ENCODE data around the gene VSX1. TPM values are rescaled to one million over a fixed set of nuclear protein-coding genes. Genes with fewer than 3 reads are reported as not detected.

Gene VSX1
- polyA plus RNA-seq, 1 donor (not counting 4 experiments of a cell fraction or from before 2014, with no cell fraction given): not detected

GRCh38 chr20:25117990-25118389 is 36.0 kb upstream of the VSX1 start:
- Histone ChIP-seq H3K9ac (ENCODE audit: control insufficient read depth, extremely low read depth, insufficient read depth, low read length) (no peak overlapping the region), H3K9me1 (ENCODE audit: control insufficient read depth, extremely low read depth, insufficient read depth, low read length) (no peaks in the 10 kb centered on the region), H2AFZ (ENCODE audit: control insufficient read depth, low read length) (no peak overlapping the region), H3K27ac (ENCODE audit: control insufficient read depth, insufficient read depth, low read length) (no peak overlapping the region), H3K36me3 (ENCODE audit: control insufficient read depth in 2 of 2, extremely low read depth in 1 of 2, insufficient read depth in 2 of 2, low read length in 2 of 2) (no peaks in the 10 kb centered on the region), H3K4me3 (ENCODE audit: control insufficient read depth in 2 of 3, extremely low read depth in 1 of 3, insufficient read depth in 2 of 3, low read depth in 1 of 3, low read length in 3 of 3) (no peak overlapping the region), H3K9me3 (ENCODE audit: control insufficient read depth, low read depth, low read length) (no peaks in the 10 kb centered on the region), H3K79me2 (ENCODE audit: control insufficient read depth, insufficient read depth, low read length) (no peaks in the 10 kb centered on the region), H3K4me1 (ENCODE audit: control insufficient read depth, extremely low read depth, insufficient read depth, low read length) (no peaks in the 10 kb centered on the region), H3K4me2 (ENCODE audit: control insufficient read depth, extremely low read depth, insufficient read depth, low read depth, low read length) (no peak overlapping the region), H4K20me1 (ENCODE audit: control insufficient read depth, extremely low read depth, insufficient read depth, low read length) (no peaks in the 10 kb centered on the region), H3K27me3 (ENCODE audit: control insufficient read depth, extremely low read depth, insufficient read depth, low read length) (peaks cover 14% of the 10 kb centered on the region)
- DNase-seq (ENCODE audit: low read depth, low spot score): no peak
- dilution Hi-C loops (cut with MboI; ENCODE audit: extremely low pct_ligation_motif_present, low sequenced_read_pairs): no loop called here
- no peak for FAIRE-seq
- TF ChIP-seq EZH2 (IDR thresholded peaks at IDR 0.05; ENCODE audit: low read length): no peak
- TF ChIP-seq CTCF (optimal IDR thresholded peaks at IDR 0.05 in 1 of 3, IDR thresholded peaks at IDR 0.05 in 1 of 3, conservative IDR thresholded peaks at IDR 0.05 in 1 of 3; ENCODE audit: extremely low read depth in 1 of 3, insufficient read depth in 2 of 3, low read length in 3 of 3): no peak

GRCh38 chr20:25116739-25117458 is 35.0 kb upstream of the VSX1 start:
- Histone ChIP-seq H2AFZ (ENCODE audit: control insufficient read depth, low read length) (no peak overlapping the region), H3K27me3 (ENCODE audit: control insufficient read depth, extremely low read depth, insufficient read depth, low read length) (peaks cover 14% of the 10 kb centered on the region), H3K4me3 (ENCODE audit: control insufficient read depth in 2 of 3, extremely low read depth in 1 of 3, insufficient read depth in 2 of 3, low read depth in 1 of 3, low read length in 3 of 3) (no peak overlapping the region), H3K9me3 (ENCODE audit: control insufficient read depth, low read depth, low read length) (no peaks in the 10 kb centered on the region), H3K36me3 (ENCODE audit: control insufficient read depth in 2 of 2, extremely low read depth in 1 of 2, insufficient read depth in 2 of 2, low read length in 2 of 2) (no peaks in the 10 kb centered on the region), H3K9ac (ENCODE audit: control insufficient read depth, extremely low read depth, insufficient read depth, low read length) (no peak overlapping the region), H3K4me2 (ENCODE audit: control insufficient read depth, extremely low read depth, insufficient read depth, low read depth, low read length) (no peak overlapping the region), H3K9me1 (ENCODE audit: control insufficient read depth, extremely low read depth, insufficient read depth, low read length) (no peaks in the 10 kb centered on the region), H4K20me1 (ENCODE audit: control insufficient read depth, extremely low read depth, insufficient read depth, low read length) (no peaks in the 10 kb centered on the region), H3K4me1 (ENCODE audit: control insufficient read depth, extremely low read depth, insufficient read depth, low read length) (no peaks in the 10 kb centered on the region), H3K79me2 (ENCODE audit: control insufficient read depth, insufficient read depth, low read length) (no peaks in the 10 kb centered on the region), H3K27ac (ENCODE audit: control insufficient read depth, insufficient read depth, low read length) (no peak overlapping the region)
- FAIRE-seq (no peak), DNase-seq (ENCODE audit: low read depth, low spot score) (no peak)
- dilution Hi-C loops (cut with MboI; ENCODE audit: extremely low pct_ligation_motif_present, low sequenced_read_pairs): no loop called here
- no peak for TF ChIP-seq CTCF (optimal IDR thresholded peaks at IDR 0.05 in 1 of 3, IDR thresholded peaks at IDR 0.05 in 1 of 3, conservative IDR thresholded peaks at IDR 0.05 in 1 of 3; ENCODE audit: extremely low read depth in 1 of 3, insufficient read depth in 2 of 3, low read length in 3 of 3)
- TF ChIP-seq EZH2 (IDR thresholded peaks at IDR 0.05; ENCODE audit: low read length): no peak
